Right ventricle myocardium superior (tissue), 1 donor: ENCODE measurements around the gene EIF2B4. TPM values are rescaled to one million over a fixed set of nuclear protein-coding genes. Genes with fewer than 3 reads are reported as not detected.

Source experiments
- ATAC-seq: fragments of 200-7000 bp; cut with Tn5 transposase; one replicate; pipeline ENCODE4 v1.9.1; 2020; ENCODE audit warnings: mild to moderate bottlenecking; ENCODE audit not compliant: poor library complexity
- DNase-seq: peaks from one replicate; pipeline ENCODE4 v3.0.0-alpha.2; 2020
- intact Hi-C: fragments of 100-400 bp; cut with DNase I; formaldehyde crosslinking; loops from one replicate; pipeline ENCODE4 v1.11.2; 2022
- long read RNA-seq: library from polyadenylated mRNA; unstranded; transcript quantifications from one replicate; pipeline ENCODE4 v2.0.0, GENCODE V29; 2021
- total RNA-seq: library from RNA; stranded (reverse); fragmentation: NEBNext Ultra II Directional; extraction: Animal tissue kit (Norgen Biotek cat#: 25700); gene quantifications from one replicate; pipeline ENCODE4 v1.2.1, GENCODE V29; 2021
- donor health status: DM: no; HTN: yes; CAD: no; lungs with severe emphysema.

EIF2B4 gene
- 37.4 TPM for total RNA-seq
- long read RNA-seq, transcript EIF2B4-205 (13 exons, 1,608 nt), result minor isoform, 36 of 119 reads
- long read RNA-seq, transcript EIF2B4-201 (13 exons, 1,792 nt), result major isoform, 65 of 119 reads
- long read RNA-seq, partial matches to known transcripts, result 0 of 119 reads
- long read RNA-seq, other reads (novel, unspliced or antisense), result 15 of 119 reads

GRCh38 chr2:27370026-27370815, at the start of gene EIF2B4, which contains the start of gene SNX17:
TSS of gene EIF2B4 (minus strand) at chr2:27370338. CDS start at chr2:27370314, 24 bp downstream.
TSS of gene SNX17 (plus strand) at chr2:27370616. CDS start at chr2:27370744, 128 bp downstream.
- DNase-seq (peak; percentile 99), ATAC-seq (peak; percentile 95)
- intact Hi-C loops, result no loop called here

- DNase-seq, result no peak
- no peak for ATAC-seq
- intact Hi-C loops, result no loop called here
These were observed 46.0 kb upstream of the EIF2B4 start for GRCh38 chr2:27416151-27416550.

GRCh38 chr2:27412419-27413152, 42.4 kb upstream of the EIF2B4 start:
- DNase-seq, result no peak
- no peak for ATAC-seq

GRCh38 chr2:27409321-27410073, 39.4 kb upstream of the EIF2B4 start, which contains the start of gene PPM1G:
TSS of gene PPM1G (minus strand) at chr2:27409591. CDS start at chr2:27409422, 169 bp downstream.
- intact Hi-C loops, result no loop called here
- DNase-seq, result peak; percentile 97
- ATAC-seq, result peak; percentile 99

More at GRCh38 chr2:27412419-27413152, 42.4 kb upstream of the EIF2B4 start:
- intact Hi-C loops, result no loop called here

GRCh38 chr2:27408601-27409320, 38.6 kb upstream of the EIF2B4 start:
- DNase-seq (no peak), ATAC-seq (peak; percentile 41)
- intact Hi-C loops, result no loop called here

GRCh38 chr2:27407798-27408491, 37.8 kb upstream of the EIF2B4 start:
- intact Hi-C loops, result no loop called here
- ATAC-seq (no peak), DNase-seq (no peak)

- intact Hi-C loops, result no loop called here
- ATAC-seq (no peak), DNase-seq (no peak)
These were observed 30.4 kb upstream of the EIF2B4 start for GRCh38 chr2:27400348-27401135.

GRCh38 chr2:27398962-27399361, 28.8 kb upstream of the EIF2B4 start:
- ATAC-seq (no peak), DNase-seq (no peak)
- intact Hi-C loops, result no loop called here

- intact Hi-C loops, result no loop called here
- no peak for ATAC-seq
These were observed 23.1 kb upstream of the EIF2B4 start for GRCh38 chr2:27393225-27393624.

GRCh38 chr2:27390822-27391679, 20.9 kb upstream of the EIF2B4 start:
- no peak for DNase-seq
- intact Hi-C loops, result no loop called here
- no peak for ATAC-seq

More at GRCh38 chr2:27393225-27393624, 23.1 kb upstream of the EIF2B4 start:
- DNase-seq, result no peak

GRCh38 chr2:27381577-27382181, 11.5 kb upstream of the EIF2B4 start:
- no peak for DNase-seq
- intact Hi-C loops, result no loop called here

GRCh38 chr2:27380626-27381545, 10.7 kb upstream of the EIF2B4 start, which contains the start of gene ZNF513:
TSS of gene ZNF513 (minus strand) at chr2:27380734. CDS start at chr2:27380526, 208 bp downstream.
- DNase-seq (peak; percentile 99), ATAC-seq (peak; percentile 93)
- intact Hi-C loops, result no loop called here

More at GRCh38 chr2:27381577-27382181, 11.5 kb upstream of the EIF2B4 start:
- ATAC-seq, result no peak

- ATAC-seq (no peak), DNase-seq (peak; percentile 85)
- intact Hi-C loops, result no loop called here
These were observed 9.9 kb upstream of the EIF2B4 start for GRCh38 chr2:27379836-27380625.
